Loucy (cell line): ENCODE results near the gene ZNF697.

Experiments
- H2AFZ ChIP-seq: fragments of 200-600 bp; sonication (generic); 2 replicates; pipeline ENCODE4 v1.6.0; 2016; ENCODE audit warnings: antibody characterized with exemption, mild to moderate bottlenecking, low read length, moderate library complexity
- H3F3A ChIP-seq: fragments of 200-600 bp; 2 replicates; pipeline ENCODE4 v1.6.0; 2016; ENCODE audit warnings: antibody characterized with exemption, low read depth, mild to moderate bottlenecking
- H3K27me3 ChIP-seq: fragments of 200-600 bp; sonication (generic); 2 replicates; pipeline ENCODE4 v1.6.1; 2014; ENCODE audit warnings: low read length, mild to moderate bottlenecking; ENCODE audit not compliant: insufficient read depth, poor library complexity, severe bottlenecking
- H3K36me3 ChIP-seq: fragments of 200-600 bp; sonication (generic); 2 replicates; pipeline ENCODE4 v1.6.1; 2016; ENCODE audit warnings: low read length; ENCODE audit not compliant: insufficient read depth
- H3K4me1 ChIP-seq: fragments of 200-600 bp; sonication (generic); 2 replicates; pipeline ENCODE4 v1.5.1; 2014; ENCODE audit warnings: low read length, mild to moderate bottlenecking; ENCODE audit not compliant: insufficient read depth, poor library complexity, severe bottlenecking
- H3K4me2 ChIP-seq: fragments of 200-600 bp; sonication (generic); 2 replicates; pipeline ENCODE4 v1.6.0; 2014; ENCODE audit warnings: antibody characterized with exemption, low read length, low read depth, mild to moderate bottlenecking; ENCODE audit not compliant: poor library complexity, severe bottlenecking
- H3K4me3 ChIP-seq: fragments of 200-600 bp; sonication (generic); 2 replicates; pipeline ENCODE4 v1.5.1; 2014; ENCODE audit warnings: low read length, mild to moderate bottlenecking, mixed read lengths; ENCODE audit not compliant: poor library complexity, severe bottlenecking
- H3K79me2 ChIP-seq: fragments of 200-600 bp; sonication (generic); 2 replicates; pipeline ENCODE4 v1.6.1; 2014; ENCODE audit warnings: low read length; ENCODE audit not compliant: insufficient read depth
- H3K9ac ChIP-seq: fragments of 200-600 bp; sonication (generic); 2 replicates; pipeline ENCODE4 v1.6.0; 2014; ENCODE audit warnings: mild to moderate bottlenecking, low read depth, low read length, moderate library complexity; ENCODE audit not compliant: poor library complexity, severe bottlenecking
- H3K9me2 ChIP-seq: fragments of 200-600 bp; sonication (generic); replicated peaks from 2 replicates; pipeline ENCODE4 v1.6.1; 2016; ENCODE audit warnings: low read depth, low read length, mixed read lengths
- H3K9me3 ChIP-seq: fragments of 200-600 bp; sonication (generic); 2 replicates; pipeline ENCODE4 v1.6.1; 2014; ENCODE audit warnings: mild to moderate bottlenecking, antibody characterized with exemption, low read length, low read depth; ENCODE audit not compliant: insufficient read depth
- H4K20me1 ChIP-seq: fragments of 200-600 bp; sonication (generic); 2 replicates; pipeline ENCODE4 v1.6.0; 2014; ENCODE audit warnings: antibody characterized with exemption, low read length, mild to moderate bottlenecking; ENCODE audit not compliant: insufficient read depth, poor library complexity, severe bottlenecking
- CTCF ChIP-seq: fragments of 200-600 bp; sonication (generic); conservative IDR thresholded peaks from 2 replicates; pipeline ENCODE4 v1.5.1; 2014; ENCODE audit warnings: mild to moderate bottlenecking, antibody characterized with exemption, low read length
- EZH2phosphoT487 ChIP-seq: fragments of 200-600 bp; IDR thresholded peaks from 2 replicates; pipeline ENCODE4 v1.6.1; 2018; ENCODE audit warnings: antibody characterized with exemption, mild to moderate bottlenecking, moderate library complexity, borderline replicate concordance

ZNF697 gene

GRCh38 chr1:119670898-119671297 lies 22.8 kb upstream of the ZNF697 start:
- H3K36me3 ChIP-seq: no peaks in the 10 kb centered on the region
- no peak overlapping the region for H2AFZ ChIP-seq
- H3F3A ChIP-seq: no peaks in the 10 kb centered on the region
- no peaks in the 10 kb centered on the region for H3K79me2 ChIP-seq
- H3K4me1 ChIP-seq: peaks cover 9% of the 10 kb centered on the region
- H3K9me2 ChIP-seq: no peaks in the 10 kb centered on the region
- no peak overlapping the region for H3K9ac ChIP-seq
- H4K20me1 ChIP-seq: no peaks in the 10 kb centered on the region
- no peaks in the 10 kb centered on the region for H3K27me3 ChIP-seq
- no peaks in the 10 kb centered on the region for H3K9me3 ChIP-seq
- TF ChIP-seq CTCF (no peak), EZH2phosphoT487 (no peak)
- no peak overlapping the region for H3K4me2 ChIP-seq
- H3K4me3 ChIP-seq: no peak overlapping the region

GRCh38 chr1:119667173-119667572 lies 19.1 kb upstream of the ZNF697 start:
- no peaks in the 10 kb centered on the region for H3F3A ChIP-seq
- H3K27me3 ChIP-seq: no peaks in the 10 kb centered on the region
- H3K4me2 ChIP-seq: no peak overlapping the region
- H3K9ac ChIP-seq: no peak overlapping the region
- no peaks in the 10 kb centered on the region for H3K36me3 ChIP-seq
- H4K20me1 ChIP-seq: no peaks in the 10 kb centered on the region
- H3K9me2 ChIP-seq: no peaks in the 10 kb centered on the region
- no peak overlapping the region for H3K4me3 ChIP-seq
- H3K4me1 ChIP-seq: no peaks in the 10 kb centered on the region
- no peak overlapping the region for H2AFZ ChIP-seq
- H3K79me2 ChIP-seq: no peaks in the 10 kb centered on the region
- TF ChIP-seq CTCF (no peak), EZH2phosphoT487 (no peak)
- H3K9me3 ChIP-seq: no peaks in the 10 kb centered on the region

GRCh38 chr1:119664067-119664466 lies 16.0 kb upstream of the ZNF697 start:
- no peaks in the 10 kb centered on the region for H3F3A ChIP-seq
- H3K4me3 ChIP-seq: no peak overlapping the region
- no peaks in the 10 kb centered on the region for H3K9me2 ChIP-seq
- H3K27me3 ChIP-seq: no peaks in the 10 kb centered on the region
- no peaks in the 10 kb centered on the region for H3K9me3 ChIP-seq
- TF ChIP-seq EZH2phosphoT487: no peak
- no peak for TF ChIP-seq CTCF
- no peaks in the 10 kb centered on the region for H3K79me2 ChIP-seq
- no peak overlapping the region for H3K4me2 ChIP-seq
- H3K36me3 ChIP-seq: no peaks in the 10 kb centered on the region
- no peak overlapping the region; the same call in 1 of the 2 replicates for H2AFZ ChIP-seq
- H4K20me1 ChIP-seq: no peaks in the 10 kb centered on the region
- H3K4me1 ChIP-seq: no peaks in the 10 kb centered on the region
- no peak overlapping the region for H3K9ac ChIP-seq
